Glutamatergic neuron (in vitro differentiated cells): ENCODE data around the gene PRMT3. TPM values are rescaled to one million over a fixed set of nuclear protein-coding genes. Genes with fewer than 3 reads are reported as not detected.
"Not testable (repeated sequence)": the region's sequence is repeated elsewhere in the genome, so short reads cannot be mapped to it uniquely, and the experiment has no call there.

Source experiments
- DNase-seq: peaks from one replicate; pipeline ENCODE4 v3.0.0; 2022
- H3K27ac Mint-ChIP-seq: one replicate; pipeline ENCODE4 v1.8.0; 2020; ENCODE audit warnings: mild to moderate bottlenecking, mixed read lengths, inconsistent platforms; ENCODE audit not compliant: unreplicated experiment
- H3K27me3 Mint-ChIP-seq: one replicate; pipeline ENCODE4 v1.8.0; 2020; ENCODE audit warnings: mild to moderate bottlenecking, moderate library complexity, mixed read lengths, inconsistent platforms; ENCODE audit not compliant: unreplicated experiment
- H3K36me3 Mint-ChIP-seq: one replicate; pipeline ENCODE4 v1.8.0; 2020; ENCODE audit warnings: mild to moderate bottlenecking, mixed read lengths, inconsistent platforms; ENCODE audit not compliant: unreplicated experiment
- H3K4me1 Mint-ChIP-seq: one replicate; pipeline ENCODE4 v1.8.0; 2020; ENCODE audit warnings: mild to moderate bottlenecking, low read depth, mixed read lengths, inconsistent platforms; ENCODE audit not compliant: unreplicated experiment
- H3K4me3 Mint-ChIP-seq: one replicate; pipeline ENCODE4 v1.8.0; 2020; ENCODE audit warnings: mild to moderate bottlenecking, mixed read lengths, inconsistent platforms; ENCODE audit not compliant: unreplicated experiment
- H3K9me3 Mint-ChIP-seq: one replicate; pipeline ENCODE4 v1.8.0; 2020; ENCODE audit warnings: mild to moderate bottlenecking, moderate library complexity, mixed read lengths, inconsistent platforms; ENCODE audit not compliant: unreplicated experiment
- total RNA-seq: library from RNA; stranded (reverse); fragmentation: NEBNext Ultra II Directional; extraction: Animal tissue kit (Norgen Biotek cat#: 25700); gene quantifications from one replicate; pipeline ENCODE4 v1.2.1, GENCODE V29; 2021; ENCODE audit not compliant: unreplicated experiment
- TF ChIP-seq, protein P1 (sequence below): fragments of 200-600 bp; sonication (generic); IDR thresholded peaks from one replicate; pipeline ENCODE4 v1.5.0; 2021; ENCODE audit not compliant: partially characterized antibody, unreplicated experiment

Gene PRMT3
- total RNA-seq, 1 donor from 2014 or later, result 11.2 TPM

DNA sequence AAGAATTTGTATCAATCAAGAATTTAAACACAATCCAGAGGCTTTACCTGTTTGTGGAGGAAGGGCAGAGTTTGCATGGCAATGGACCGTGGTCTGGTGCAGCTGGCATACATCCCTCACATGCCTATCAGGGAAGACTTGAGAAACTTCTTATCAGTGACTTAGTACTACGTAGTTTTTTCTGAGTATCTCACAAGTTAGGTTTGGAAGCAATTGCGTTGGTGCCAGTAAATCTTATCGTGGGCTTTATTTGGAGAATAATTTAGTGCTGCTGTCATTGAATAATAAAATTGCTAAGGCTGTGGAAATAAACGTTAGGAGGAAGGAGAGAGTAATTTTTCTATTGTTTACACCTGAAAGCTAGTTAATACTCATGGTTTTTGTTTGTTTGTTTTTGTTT lies 72.3 kb downstream of the PRMT3 start:
- no peak overlapping the region for H3K27ac Mint-ChIP-seq
- H3K27me3 Mint-ChIP-seq, result no peaks in the 10 kb centered on the region
- DNase-seq, result no peak
- no peaks in the 10 kb centered on the region for H3K9me3 Mint-ChIP-seq
- no peak overlapping the region for H3K4me3 Mint-ChIP-seq
- no peaks in the 10 kb centered on the region for H3K36me3 Mint-ChIP-seq
- TF ChIP-seq, protein P1, sequence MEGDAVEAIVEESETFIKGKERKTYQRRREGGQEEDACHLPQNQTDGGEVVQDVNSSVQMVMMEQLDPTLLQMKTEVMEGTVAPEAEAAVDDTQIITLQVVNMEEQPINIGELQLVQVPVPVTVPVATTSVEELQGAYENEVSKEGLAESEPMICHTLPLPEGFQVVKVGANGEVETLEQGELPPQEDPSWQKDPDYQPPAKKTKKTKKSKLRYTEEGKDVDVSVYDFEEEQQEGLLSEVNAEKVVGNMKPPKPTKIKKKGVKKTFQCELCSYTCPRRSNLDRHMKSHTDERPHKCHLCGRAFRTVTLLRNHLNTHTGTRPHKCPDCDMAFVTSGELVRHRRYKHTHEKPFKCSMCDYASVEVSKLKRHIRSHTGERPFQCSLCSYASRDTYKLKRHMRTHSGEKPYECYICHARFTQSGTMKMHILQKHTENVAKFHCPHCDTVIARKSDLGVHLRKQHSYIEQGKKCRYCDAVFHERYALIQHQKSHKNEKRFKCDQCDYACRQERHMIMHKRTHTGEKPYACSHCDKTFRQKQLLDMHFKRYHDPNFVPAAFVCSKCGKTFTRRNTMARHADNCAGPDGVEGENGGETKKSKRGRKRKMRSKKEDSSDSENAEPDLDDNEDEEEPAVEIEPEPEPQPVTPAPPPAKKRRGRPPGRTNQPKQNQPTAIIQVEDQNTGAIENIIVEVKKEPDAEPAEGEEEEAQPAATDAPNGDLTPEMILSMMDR, result no peak
- H3K4me1 Mint-ChIP-seq, result no peaks in the 10 kb centered on the region

DNA sequence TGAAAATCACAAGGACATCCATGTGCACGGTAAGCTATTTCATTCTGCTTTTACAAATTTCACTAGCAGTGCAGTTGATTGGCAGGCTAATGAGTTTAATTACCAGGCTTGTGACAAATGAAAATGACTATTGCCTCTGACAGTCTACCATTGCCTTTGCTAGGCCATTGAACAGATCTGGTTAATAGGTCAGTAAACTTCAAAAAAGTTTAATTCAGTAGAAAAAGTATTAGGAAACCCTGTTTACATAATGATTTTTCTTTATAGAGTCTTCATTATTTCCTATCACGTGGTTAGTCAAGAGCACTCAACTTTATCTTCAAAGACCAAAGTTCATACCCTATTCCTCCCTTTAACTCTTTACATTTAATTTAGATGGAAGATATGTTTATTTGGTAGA lies 77.0 kb downstream of the PRMT3 start:
- DNase-seq, result no peak
- H3K4me3 Mint-ChIP-seq, result no peak overlapping the region
- H3K27ac Mint-ChIP-seq, result no peak overlapping the region
- TF ChIP-seq, protein P1, result no peak
- H3K9me3 Mint-ChIP-seq, result no peaks in the 10 kb centered on the region
- no peaks in the 10 kb centered on the region for H3K27me3 Mint-ChIP-seq
- H3K4me1 Mint-ChIP-seq, result no peaks in the 10 kb centered on the region
- no peaks in the 10 kb centered on the region for H3K36me3 Mint-ChIP-seq

GRCh38 chr11:20467487-20468185 lies 80.1 kb downstream of the PRMT3 start:
- H3K27ac Mint-ChIP-seq, result no peak overlapping the region
- TF ChIP-seq, protein P1, result no peak
- no peak for DNase-seq
- no peaks in the 10 kb centered on the region for H3K36me3 Mint-ChIP-seq
- no peaks in the 10 kb centered on the region for H3K4me1 Mint-ChIP-seq
- H3K4me3 Mint-ChIP-seq, result no peak overlapping the region
- no peaks in the 10 kb centered on the region for H3K27me3 Mint-ChIP-seq
- no peaks in the 10 kb centered on the region for H3K9me3 Mint-ChIP-seq

DNA sequence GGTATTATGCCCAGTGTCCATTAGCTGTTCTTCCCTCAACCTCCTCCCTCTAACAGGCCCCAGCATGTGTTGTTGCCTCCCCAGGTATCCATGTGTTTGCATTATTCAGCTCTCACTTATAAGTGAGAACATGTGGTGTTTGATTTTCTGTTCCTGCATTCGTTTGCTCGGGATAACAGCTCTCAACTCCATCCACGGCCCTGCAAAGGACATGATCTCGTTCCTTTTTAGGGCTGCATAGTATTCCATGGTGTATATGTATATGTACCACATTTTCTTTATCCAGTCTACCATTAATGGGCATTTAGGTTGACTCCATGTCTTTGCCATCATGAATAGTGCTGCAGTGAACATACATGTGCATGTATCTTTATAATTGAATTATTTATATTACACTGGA lies 82.8 kb downstream of the PRMT3 start:
- no peaks in the 10 kb centered on the region for H3K27me3 Mint-ChIP-seq
- H3K4me1 Mint-ChIP-seq, result peaks cover 5% of the 10 kb centered on the region
- no peak for DNase-seq
- H3K4me3 Mint-ChIP-seq, result no peak overlapping the region
- no peaks in the 10 kb centered on the region for H3K9me3 Mint-ChIP-seq
- TF ChIP-seq, protein P1, result no peak
- no peak overlapping the region for H3K27ac Mint-ChIP-seq
- H3K36me3 Mint-ChIP-seq, result no peaks in the 10 kb centered on the region

GRCh38 chr11:20471929-20472328 lies 84.4 kb downstream of the PRMT3 start:
- H3K9me3 Mint-ChIP-seq, H3K36me3 Mint-ChIP-seq, H3K27ac Mint-ChIP-seq, DNase-seq, H3K4me1 Mint-ChIP-seq, H3K27me3 Mint-ChIP-seq, H3K4me3 Mint-ChIP-seq: not testable (repeated sequence)
